ENCODE measurements around the gene ALDH1L1.

The ALDH1L1 gene

GRCh38 chr3:126108676-126109050 is 71.7 kb downstream of the ALDH1L1 start:
- Histone ChIP-seq H4K20me1 (ENCODE audit: low read depth, low read length) (no peaks in the 10 kb centered on the region), H2AFZ (ENCODE audit: low read depth, low read length, severe bottlenecking) (no peak overlapping the region), H3K9me3 (ENCODE audit: insufficient read depth, low read length) (no peaks in the 10 kb centered on the region), H3F3A (ENCODE audit: insufficient read depth) (no peaks in the 10 kb centered on the region), H3K27ac (ENCODE audit: low read depth, low read length) (no peak overlapping the region), H3K9me2 (replicated peaks; ENCODE audit: insufficient read depth, low read length) (no peaks in the 10 kb centered on the region), H3K4me2 (ENCODE audit: low read depth, low read length, poor library complexity, severe bottlenecking) (no peak overlapping the region), H3K9ac (ENCODE audit: low read length) (no peak overlapping the region), H3K36me3 (ENCODE audit: low read length) (no peaks in the 10 kb centered on the region), H3K79me2 (ENCODE audit: insufficient read depth, low read length) (no peaks in the 10 kb centered on the region), H3K4me3 (ENCODE audit: insufficient read depth, low read length, poor library complexity, severe bottlenecking) (no peak overlapping the region), H3K27me3 (ENCODE audit: low read length) (no peaks in the 10 kb centered on the region)
- no peak for TF ChIP-seq EZH2phosphoT487 (conservative IDR thresholded peaks at IDR 0.05; ENCODE audit: low read length)
- TF ChIP-seq CTCF (IDR thresholded peaks at IDR 0.05; ENCODE audit: insufficient read depth, low read length, poor library complexity, severe bottlenecking) = no peak

GRCh38 chr3:126107957-126108675 is 72.3 kb downstream of the ALDH1L1 start:
- H3K9ac ChIP-seq (ENCODE audit: low read length) = no peak overlapping the region
- no peak overlapping the region for H3K4me2 ChIP-seq (ENCODE audit: low read depth, low read length, poor library complexity, severe bottlenecking)
- H4K20me1 ChIP-seq (ENCODE audit: low read depth, low read length) = no peaks in the 10 kb centered on the region
- H3K79me2 ChIP-seq (ENCODE audit: insufficient read depth, low read length) = no peaks in the 10 kb centered on the region
- no peaks in the 10 kb centered on the region for H3K36me3 ChIP-seq (ENCODE audit: low read length)
- no peaks in the 10 kb centered on the region for H3K9me2 ChIP-seq (replicated peaks; ENCODE audit: insufficient read depth, low read length)
- H2AFZ ChIP-seq (ENCODE audit: low read depth, low read length, severe bottlenecking) = no peak overlapping the region
- no peaks in the 10 kb centered on the region for H3F3A ChIP-seq (ENCODE audit: insufficient read depth)
- H3K27ac ChIP-seq (ENCODE audit: low read depth, low read length) = no peak overlapping the region
- no peak for TF ChIP-seq CTCF (IDR thresholded peaks at IDR 0.05; ENCODE audit: insufficient read depth, low read length, poor library complexity, severe bottlenecking)
- no peak for TF ChIP-seq EZH2phosphoT487 (conservative IDR thresholded peaks at IDR 0.05; ENCODE audit: low read length)
- H3K27me3 ChIP-seq (ENCODE audit: low read length) = no peaks in the 10 kb centered on the region
- H3K9me3 ChIP-seq (ENCODE audit: insufficient read depth, low read length) = no peaks in the 10 kb centered on the region
- no peak overlapping the region for H3K4me3 ChIP-seq (ENCODE audit: insufficient read depth, low read length, poor library complexity, severe bottlenecking)

GRCh38 chr3:126107203-126107939 is 73.0 kb downstream of the ALDH1L1 start:
- no peaks in the 10 kb centered on the region for H3F3A ChIP-seq (ENCODE audit: insufficient read depth)
- no peak overlapping the region for H3K4me3 ChIP-seq (ENCODE audit: insufficient read depth, low read length, poor library complexity, severe bottlenecking)
- H3K27me3 ChIP-seq (ENCODE audit: low read length) = no peaks in the 10 kb centered on the region
- H3K27ac ChIP-seq (ENCODE audit: low read depth, low read length) = no peak overlapping the region
- TF ChIP-seq EZH2phosphoT487 (conservative IDR thresholded peaks at IDR 0.05; ENCODE audit: low read length) = no peak
- TF ChIP-seq CTCF (IDR thresholded peaks at IDR 0.05; ENCODE audit: insufficient read depth, low read length, poor library complexity, severe bottlenecking) = no peak
- no peaks in the 10 kb centered on the region for H3K9me3 ChIP-seq (ENCODE audit: insufficient read depth, low read length)
- H3K79me2 ChIP-seq (ENCODE audit: insufficient read depth, low read length) = no peaks in the 10 kb centered on the region
- no peak overlapping the region for H3K4me2 ChIP-seq (ENCODE audit: low read depth, low read length, poor library complexity, severe bottlenecking)
- no peaks in the 10 kb centered on the region for H3K36me3 ChIP-seq (ENCODE audit: low read length)
- H4K20me1 ChIP-seq (ENCODE audit: low read depth, low read length) = no peaks in the 10 kb centered on the region
- no peak overlapping the region for H3K9ac ChIP-seq (ENCODE audit: low read length)
- no peaks in the 10 kb centered on the region for H3K9me2 ChIP-seq (replicated peaks; ENCODE audit: insufficient read depth, low read length)
- no peak overlapping the region for H2AFZ ChIP-seq (ENCODE audit: low read depth, low read length, severe bottlenecking)

All from SU-DHL-6 (cell line).